ENCODE results near the gene NRXN3.

DNA sequence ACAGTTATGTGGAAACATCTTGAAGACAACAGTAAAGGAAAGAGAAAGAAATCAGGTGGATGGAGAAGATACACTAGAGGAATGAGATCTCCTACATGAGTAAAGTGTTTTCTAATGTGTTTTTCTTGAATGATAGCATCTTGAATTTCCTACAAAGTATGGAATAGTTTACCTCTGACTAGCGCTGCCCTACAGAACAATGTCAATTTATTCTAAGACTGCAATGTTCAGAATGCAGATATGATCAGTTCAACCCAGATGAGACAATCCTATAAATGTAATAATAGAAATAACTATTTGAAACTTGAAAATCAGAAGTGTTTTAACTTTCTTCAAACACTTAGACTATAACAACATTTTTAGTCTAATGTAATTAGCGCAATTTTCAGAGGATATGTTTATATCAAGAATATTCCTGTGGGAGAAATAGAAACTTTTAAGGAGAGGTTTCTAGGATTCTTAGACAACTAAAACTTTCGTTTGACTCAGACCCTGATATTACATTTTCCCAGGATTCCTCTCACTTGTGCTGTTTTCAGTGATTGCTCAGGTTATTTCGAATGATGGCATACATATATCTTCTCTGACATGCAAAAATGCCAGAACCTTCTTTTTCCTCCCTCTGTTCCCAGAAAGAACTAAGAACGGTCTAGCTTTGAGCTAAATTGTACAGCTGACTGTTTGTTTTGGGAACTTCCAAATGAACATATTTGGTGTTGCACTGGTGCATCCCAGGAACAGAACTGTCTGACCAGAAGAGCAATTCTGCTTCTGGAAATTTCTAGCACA is 1023.7 kb downstream of the NRXN3 start:
- TF ChIP-seq, protein P1, sequence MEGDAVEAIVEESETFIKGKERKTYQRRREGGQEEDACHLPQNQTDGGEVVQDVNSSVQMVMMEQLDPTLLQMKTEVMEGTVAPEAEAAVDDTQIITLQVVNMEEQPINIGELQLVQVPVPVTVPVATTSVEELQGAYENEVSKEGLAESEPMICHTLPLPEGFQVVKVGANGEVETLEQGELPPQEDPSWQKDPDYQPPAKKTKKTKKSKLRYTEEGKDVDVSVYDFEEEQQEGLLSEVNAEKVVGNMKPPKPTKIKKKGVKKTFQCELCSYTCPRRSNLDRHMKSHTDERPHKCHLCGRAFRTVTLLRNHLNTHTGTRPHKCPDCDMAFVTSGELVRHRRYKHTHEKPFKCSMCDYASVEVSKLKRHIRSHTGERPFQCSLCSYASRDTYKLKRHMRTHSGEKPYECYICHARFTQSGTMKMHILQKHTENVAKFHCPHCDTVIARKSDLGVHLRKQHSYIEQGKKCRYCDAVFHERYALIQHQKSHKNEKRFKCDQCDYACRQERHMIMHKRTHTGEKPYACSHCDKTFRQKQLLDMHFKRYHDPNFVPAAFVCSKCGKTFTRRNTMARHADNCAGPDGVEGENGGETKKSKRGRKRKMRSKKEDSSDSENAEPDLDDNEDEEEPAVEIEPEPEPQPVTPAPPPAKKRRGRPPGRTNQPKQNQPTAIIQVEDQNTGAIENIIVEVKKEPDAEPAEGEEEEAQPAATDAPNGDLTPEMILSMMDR (IDR thresholded peaks at IDR 0.05): no peak
- no peak for TF ChIP-seq POLR2A (IDR thresholded peaks at IDR 0.05)

All from heart left ventricle (tissue), 13 donors.